Left renal pelvis (tissue), 4 donors: ENCODE results near the gene PPFIBP2. TPM values are rescaled to one million over a fixed set of nuclear protein-coding genes. Genes with fewer than 3 reads are reported as not detected.

ENCODE experiments used
- DNase-seq, 4 donors: peaks; one replicate each; pipeline ENCODE4 v3.0.0-alpha.2; 2013; ENCODE audit warnings: low read depth in 4 of 4, low spot score in 3 of 4
- polyA plus RNA-seq, 4 donors: library from polyadenylated mRNA; unstranded; fragments of 120-200 nt; gene quantifications; one replicate each; pipeline ENCODE4 v1.2.1, GENCODE V29; 2013; ENCODE audit not compliant: insufficient read length in 4 of 4

PPFIBP2 gene
- polyA plus RNA-seq, 4 donors = 10.1 to 78.7 (median 59.0) TPM

DNA sequence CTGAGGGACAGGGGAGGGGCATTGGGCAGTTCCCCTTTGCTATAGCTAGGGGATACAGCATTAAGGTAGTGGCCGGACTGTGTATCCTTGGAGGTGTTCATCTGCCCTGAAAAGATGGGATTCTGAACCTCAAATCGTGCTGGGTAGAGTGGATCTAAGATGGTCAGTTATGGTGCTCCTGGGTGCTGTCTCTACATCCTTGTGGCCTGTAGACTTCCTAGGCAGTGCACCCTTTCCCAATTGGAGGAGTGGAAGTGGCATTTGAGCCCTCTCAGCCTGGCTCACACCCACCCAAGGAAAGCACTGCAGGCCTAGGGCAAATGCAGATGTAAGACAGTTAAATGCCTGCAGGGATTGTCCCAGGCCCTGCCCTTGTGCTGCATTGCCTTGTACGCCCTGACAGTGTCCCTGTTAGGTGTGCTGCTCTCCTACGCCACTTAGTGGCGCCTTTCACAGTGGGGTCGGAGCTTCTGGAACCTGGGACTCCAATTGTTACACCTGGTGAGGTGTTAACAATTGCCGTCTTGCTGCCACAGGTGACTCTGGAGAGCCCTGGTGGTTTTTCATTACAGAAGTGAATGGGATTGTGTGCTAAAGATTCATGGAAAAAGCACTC is 35.0 kb downstream of the PPFIBP2 start:
- DNase-seq = no peak

DNA sequence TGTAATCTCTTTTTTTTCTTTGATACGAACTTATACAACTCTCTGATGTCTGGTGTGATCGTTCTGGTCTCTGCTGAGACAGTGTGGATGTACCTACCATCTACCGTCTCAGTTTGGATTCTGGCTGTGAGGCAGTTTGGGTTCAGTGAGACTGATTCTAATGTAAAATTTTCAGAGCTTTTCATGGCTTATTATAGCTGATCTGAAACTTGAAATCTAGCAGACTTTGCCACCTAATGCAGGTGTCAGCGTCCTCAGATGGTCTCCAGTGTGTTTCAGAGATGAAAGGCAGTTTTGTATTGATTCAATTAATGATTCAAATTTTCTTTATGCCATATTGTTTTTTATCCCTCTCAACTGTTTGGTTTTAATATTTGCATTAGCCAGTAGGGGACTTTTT is 35.9 kb downstream of the PPFIBP2 start:
- DNase-seq = no peak

DNA sequence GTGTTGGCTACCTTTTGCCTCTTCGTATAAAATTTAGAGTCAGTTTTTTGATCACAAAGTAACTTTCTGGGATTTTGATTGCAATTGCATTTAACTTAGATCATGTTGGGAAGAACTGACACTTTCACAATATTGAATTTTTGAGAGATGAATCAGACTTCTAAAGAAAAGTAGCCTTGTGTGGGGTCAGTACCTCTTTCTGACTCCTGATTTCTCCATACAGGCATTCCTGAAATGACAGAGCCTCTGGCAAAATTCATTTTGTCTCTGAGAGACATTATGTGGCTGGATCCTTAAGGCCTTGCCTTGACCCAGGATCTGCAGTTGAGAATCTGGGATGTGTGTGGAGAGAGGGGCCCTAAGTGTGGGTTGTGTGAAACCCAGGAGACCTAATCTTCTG is 37.8 kb downstream of the PPFIBP2 start:
- DNase-seq = no peak

DNA sequence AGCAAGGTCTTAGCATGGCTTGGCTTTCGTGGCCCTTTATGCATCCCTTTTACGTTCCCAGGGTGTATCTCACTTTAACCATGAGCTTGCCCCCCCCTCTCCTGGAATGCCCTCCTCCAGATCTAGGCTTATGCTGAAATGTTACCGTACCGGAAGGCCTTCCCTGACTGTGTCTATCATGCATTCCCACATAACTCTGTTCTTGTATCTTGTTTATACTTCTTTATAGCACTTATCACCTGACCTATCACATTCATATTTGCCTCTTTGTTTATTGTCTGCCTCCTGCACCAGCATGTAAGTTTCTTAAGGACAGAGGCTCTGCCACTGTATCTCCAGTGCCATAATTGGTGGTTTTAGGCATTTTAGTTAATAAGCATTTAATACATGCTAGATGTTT is 38.9 kb downstream of the PPFIBP2 start:
- DNase-seq = no peak

DNA sequence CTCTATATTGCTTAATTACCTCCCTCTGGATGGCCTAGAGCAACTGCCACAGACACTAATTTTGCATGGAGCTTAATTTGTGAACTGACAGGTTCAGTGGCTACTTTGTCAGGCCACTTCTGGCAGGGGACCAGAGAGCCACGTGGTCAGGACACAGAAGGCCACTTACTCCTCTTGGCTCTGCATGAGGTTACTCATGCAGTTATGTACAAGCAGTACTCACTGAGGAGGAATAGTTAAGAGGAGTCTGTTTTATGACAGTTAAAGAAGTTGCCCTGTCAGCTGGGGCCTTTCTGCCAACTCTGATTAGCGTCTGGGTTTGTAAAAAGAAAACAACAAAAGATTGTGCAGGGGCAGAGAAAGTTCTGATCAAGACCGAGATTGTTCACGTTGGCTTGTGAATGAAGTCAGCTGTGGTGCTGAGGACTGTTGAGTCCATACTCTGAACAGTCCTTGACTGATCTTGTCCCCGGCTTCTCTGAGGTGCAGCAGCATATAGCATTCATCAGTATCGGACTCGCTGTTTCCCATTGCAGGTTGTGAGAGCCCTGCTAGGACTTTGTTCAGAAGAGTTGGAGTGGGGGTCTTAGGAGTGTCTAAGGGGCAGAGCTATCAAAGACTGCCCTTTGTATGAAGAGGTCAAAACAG is 41.4 kb downstream of the PPFIBP2 start:
- DNase-seq = no peak

DNA sequence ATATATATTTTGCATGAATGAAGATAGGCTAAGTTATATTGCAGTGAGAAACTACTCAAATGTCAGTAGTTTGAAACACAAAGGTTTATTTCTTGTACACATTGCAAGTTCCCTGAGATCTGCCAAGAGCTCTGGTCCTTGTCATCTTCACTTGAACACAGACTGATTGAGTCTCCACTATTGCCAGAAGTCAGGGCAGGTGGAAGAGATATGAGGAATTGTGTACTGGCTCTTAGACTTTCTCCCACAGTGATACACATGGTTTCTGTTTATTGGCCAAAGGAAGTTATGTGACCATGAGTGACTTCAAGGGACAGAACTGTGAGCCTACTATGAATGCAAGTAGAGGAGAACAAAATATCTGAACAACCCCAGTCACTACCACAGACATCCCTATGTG is 44.2 kb downstream of the PPFIBP2 start:
- no peak for DNase-seq

DNA sequence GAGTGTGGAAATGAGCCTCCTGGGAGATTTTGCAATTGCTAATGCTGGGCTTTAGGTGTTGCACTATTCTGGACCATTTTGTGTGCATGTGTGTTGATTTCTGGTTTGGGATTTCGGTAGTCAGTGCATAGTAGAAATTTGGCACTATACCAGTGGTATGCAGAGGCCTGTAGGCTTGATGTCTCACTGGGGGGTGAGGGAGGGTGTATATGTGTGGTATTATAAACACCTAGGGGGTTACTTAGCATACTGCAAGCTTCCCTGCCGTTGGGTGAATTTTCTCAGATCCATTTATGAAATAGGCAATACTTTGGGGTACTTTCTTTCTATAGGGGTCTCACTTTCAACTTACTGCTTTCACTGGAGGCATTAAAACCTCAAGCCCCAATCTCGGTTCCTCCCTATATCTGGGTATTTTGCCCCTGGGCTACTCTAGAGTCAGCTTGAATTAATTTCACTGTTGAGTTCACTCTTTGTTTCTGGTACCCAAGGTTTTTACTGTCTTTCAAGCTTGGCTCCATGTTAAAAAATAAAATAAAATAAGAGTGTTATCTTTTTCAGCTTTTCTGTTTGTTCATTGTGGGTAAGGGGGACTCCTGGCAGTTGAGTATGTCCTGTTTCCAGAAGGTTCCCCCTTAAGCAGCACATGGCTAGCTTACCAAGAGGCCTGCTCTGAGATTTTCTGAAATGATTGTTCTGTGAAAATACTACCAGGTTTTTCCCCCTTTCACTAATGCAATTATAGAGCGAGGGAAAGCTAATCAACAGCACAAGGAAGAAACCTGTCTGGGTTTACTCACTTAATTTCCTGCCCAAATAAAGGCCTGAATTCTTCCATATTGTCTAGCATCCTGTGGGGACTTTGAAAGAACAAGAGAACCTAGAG is 45.8 kb downstream of the PPFIBP2 start:
- DNase-seq = no peak

DNA sequence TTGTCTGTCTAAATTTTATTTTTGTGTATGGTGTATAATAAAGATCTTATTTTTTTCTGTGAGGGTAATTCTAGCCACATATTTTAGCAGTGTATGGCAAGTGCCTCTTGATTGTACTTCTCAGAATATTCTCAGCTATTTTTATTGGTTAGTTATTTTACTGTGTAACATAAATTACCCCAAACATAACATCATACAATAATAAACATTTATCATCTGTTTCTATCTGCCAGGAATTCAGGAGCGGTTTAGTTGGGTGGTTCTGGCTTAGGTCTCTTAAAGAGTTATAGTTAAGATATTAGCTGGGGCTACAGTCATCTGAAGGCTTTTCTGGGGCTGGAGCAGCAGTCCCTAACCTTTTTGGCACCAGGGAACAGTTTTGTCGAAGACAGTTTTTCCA is 47.8 kb downstream of the PPFIBP2 start:
- DNase-seq = no peak

DNA sequence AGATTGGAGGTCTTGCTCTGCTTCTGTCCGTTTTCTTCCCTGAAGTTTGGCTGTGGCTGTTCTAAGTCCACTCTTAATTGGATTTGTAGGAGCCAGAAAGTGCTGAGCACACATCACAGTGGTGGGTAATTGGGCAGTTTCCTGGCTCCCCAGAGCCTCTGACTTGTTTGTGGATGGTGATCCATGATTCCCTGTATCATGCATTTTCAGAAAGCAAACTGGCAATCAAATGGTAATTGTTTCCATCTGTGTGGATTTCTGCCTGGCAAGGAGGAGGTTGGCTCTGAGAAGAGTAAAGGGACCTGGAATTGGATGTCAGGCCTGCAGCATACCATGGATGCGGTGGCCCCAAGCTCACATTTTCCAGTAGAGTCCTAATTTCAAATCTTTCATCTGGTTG is 49.5 kb downstream of the PPFIBP2 start:
- no peak for DNase-seq

DNA sequence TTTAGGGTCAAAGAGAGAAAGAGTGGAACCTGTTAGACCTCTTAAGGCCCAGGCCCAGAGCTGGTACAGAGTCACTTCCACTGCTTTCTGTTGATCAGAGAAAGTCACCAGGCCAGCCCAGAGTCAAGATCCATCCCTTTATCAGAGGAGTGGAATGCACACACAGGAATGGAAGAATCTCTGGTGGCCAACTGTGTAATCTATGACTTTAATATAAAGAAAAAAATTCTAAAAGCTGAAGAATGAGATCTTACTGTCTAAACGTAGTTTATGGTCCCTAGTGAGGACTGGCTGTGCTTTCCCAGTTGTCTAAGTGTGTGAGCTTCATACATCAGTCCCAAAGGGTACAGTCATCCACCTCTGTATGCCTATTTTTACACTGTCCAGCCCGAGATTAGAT is 51.0 kb downstream of the PPFIBP2 start:
- DNase-seq = no peak

DNA sequence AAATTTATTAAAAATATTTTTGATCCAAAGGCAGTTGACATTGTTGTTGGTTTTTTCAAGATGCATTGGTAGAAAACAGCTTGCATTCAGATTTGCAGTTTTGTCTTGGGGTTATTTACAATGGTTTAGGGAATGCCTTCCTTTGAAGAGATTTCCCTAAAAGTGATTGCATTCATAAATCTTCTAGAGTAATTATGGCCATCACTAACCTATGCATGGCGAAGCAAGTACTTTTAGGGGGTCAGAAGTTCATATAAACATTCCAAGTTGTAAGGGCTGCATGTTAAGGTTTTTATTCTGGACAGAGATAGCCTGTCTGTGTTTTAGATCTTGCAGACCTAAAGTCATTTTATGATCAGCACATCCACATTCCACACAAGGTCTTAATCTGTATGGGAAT is 53.5 kb downstream of the PPFIBP2 start:
- no peak for DNase-seq

DNA sequence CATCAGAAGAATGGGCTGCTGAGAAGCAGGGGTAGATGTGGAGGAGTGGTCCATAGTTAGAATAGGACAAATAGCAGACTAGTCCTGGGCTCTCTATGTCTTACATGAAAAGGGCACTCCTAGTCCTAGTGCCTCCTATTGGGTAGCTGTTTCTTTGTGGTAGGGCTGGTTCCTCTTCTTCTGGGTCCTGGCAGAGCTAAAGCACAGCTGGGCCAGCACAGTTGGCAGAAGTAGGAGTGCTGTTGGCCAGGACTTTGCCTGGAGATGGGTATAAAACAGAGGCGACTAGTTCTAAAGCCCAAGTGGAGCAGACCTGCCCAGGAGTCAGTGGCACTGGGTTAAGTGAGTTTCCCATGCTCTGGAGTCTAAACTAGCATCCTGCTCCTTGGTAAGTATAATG is 55.2 kb downstream of the PPFIBP2 start:
- DNase-seq = no peak

DNA sequence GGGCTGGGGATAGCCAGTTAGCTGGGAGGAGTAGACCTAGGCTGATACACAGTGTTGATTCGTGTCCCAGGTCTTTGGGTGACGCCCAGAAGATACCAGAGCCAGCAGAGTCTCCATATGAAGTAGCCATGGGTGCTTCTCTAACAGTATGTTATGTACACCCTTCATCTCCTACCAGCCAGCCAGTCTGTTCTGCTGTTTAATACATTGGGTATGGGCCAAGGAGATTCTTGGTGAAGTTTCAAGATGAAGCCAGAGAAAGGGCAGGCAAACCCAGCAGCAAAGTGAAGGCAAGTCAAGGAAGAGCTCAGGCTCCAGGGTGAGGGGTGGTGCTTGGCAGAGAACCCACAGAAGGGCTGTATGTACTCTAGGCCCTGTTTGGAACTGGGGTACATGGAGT is 56.4 kb downstream of the PPFIBP2 start:
- DNase-seq = no peak

DNA sequence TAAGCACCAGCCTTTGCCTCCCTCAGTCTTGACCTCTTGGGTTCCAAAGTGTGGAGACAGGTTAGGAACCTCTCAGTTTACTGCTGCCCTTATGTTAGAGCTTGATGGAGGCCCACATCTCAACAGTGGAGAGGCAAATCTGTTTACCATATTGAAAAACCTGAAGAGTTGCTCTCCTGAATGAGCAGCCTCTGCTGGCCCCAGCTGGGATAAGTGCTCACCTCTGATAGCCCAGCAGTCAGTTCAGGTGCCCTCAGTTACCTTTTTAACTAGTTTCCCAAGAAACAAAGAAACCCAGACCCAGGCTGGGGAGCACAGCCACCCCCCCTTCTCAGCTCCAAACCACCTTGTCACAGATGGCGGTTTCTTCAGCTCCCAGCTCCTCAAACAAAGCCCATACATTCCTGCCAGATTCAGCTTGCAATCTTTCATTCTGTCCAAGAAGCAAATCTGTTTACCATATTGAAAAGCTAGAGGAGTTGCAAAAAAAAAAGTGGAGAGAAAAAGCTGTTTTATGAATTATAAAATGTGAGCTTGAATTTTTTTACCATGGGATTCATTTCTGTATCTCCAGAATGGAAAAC is 57.2 kb downstream of the PPFIBP2 start:
- no peak for DNase-seq

DNA sequence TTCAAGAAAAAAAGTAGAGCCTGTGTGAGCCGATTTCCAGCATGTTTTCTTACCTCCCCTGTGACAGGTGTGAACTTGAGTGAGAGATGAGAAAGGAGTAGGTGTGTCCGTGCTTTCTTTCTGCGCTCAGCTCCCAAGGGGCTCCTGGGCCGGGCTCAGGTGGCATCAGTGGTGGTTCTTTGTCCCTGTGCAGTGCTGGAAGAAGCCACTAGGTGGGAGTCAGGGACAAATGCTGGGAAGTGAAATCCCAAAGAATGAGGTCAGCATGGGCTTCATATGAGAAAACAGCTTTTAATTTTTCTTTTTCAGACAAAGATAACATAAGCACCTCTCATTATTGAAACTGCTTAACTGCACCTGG is 57.8 kb downstream of the PPFIBP2 start:
- DNase-seq = peak in 3 of 4 donors; percentile 62 to 73 (median 67)

DNA sequence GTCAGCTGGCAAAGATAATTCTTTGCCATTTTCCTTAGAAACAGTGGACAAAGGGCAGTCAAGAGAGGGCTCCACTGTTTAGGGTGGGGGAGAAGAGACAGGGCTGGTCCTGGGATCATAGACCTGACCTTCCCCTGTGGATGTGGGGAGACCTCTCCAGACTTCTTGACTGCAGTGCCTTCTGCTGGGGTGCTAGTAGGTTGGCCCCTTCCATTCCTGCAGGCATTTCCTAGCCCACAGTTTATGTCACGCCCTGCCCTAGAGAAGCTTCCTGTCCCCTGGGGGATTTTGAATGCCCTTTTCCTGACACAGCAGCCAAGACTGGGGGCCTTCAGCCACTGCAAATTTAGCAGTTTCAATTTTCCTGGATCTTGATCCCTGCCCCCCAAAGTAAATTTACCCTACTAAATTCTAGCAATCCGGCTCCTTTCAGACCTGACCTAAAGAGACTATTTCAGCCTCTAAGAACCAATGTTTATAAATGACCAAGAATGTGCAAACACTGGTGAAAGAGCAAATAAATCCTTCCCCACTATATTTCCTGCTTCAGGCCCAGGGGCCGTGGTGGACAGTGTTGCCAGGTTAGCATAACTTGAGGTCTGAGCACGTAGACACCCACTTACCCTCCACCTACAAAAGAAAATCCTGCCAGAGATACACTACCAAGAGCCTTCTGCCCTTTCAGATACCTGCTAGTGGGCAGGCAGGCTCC is 58.4 kb downstream of the PPFIBP2 start:
- DNase-seq = no peak

DNA sequence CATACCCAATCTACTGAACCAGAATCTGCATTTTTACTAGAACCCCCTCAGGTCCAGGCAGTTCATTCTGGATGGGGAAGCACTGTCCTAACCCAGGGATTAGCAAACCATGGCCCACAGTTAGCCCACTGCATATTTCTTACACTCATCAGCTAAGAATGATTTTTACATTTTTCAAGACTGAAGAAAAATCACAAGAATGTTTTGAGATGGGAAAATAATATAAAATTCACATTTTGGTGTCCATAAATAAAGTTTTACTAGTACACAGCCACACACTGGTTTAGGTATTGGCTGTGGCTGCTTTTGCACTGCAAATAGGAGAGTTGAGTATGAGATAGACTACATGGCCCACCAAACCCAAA is 59.4 kb downstream of the PPFIBP2 start:
- no peak for DNase-seq

DNA sequence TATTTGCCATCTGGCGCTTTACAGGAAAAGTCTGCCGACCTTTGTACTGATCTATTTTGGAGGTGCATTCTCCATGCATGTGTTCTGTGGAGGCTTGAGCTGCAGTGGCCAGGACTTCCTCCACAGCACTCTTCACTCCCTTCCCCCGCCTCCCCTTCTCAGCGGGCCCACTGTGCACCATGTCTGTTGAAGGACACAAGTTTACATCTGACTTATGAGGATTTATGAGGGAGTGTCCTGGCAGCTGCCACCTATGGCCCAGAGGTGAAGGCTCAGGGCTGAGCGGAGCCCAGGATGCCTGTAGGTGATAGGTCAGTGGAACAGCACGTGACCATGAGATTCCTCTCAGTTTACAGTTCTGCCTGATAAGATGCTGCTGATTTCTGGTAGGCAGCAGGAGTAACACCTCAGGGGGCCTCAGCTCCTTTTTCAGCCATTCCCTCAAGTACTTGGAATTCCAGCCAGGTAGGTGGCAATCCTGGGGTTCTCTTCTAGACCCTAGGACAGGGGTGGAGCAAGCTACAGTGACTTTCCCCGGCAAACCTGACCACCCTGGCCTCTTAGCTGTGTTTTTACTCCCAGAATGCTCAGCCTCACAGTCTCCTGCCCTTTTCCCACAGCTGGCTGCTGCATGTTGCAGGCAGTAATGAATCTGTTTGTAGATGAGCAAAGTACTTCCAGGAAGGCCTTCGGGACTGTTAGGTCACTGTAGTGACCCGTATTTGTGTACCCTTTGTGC is 59.9 kb downstream of the PPFIBP2 start:
- no peak for DNase-seq

DNA sequence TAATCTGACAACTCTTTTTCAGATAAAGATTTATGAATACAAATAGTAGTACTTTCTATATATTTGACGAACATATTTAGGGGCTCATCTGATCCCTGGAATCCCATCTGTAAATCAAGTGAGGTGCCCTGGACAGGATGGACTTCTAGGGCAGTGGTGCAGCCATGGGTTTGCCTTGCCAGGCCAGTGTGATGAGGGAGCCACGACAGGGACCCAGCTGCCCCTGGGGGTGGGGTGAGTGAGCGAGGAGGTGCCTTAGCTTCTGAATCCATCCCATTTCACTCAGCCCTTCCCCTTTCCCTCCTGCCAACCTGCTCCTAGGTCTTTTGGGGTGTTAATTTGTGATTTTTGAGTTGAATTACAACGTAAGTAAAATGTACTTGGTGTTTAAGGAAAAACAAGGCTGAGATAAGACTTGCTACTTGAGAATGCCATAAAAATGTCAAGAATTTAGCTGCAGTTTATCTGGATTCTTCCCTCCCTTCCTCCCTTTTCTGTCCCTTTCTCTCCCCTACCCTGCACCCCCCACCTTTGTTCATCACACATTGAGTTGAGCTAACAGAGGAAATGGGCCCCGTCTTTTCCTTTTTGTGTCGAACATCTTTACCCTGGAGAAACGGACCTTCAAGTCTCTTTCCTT is 60.8 kb downstream of the PPFIBP2 start:
- no peak for DNase-seq
